Activated naive CD4-positive, alpha-beta T cell treated with anti-CD3 and anti-CD28 coated beads, Interleukin-2, amount 50 U/mL, for 16 hours (primary cell): Measurements from ENCODE around the gene GBGT1.

Source experiments
- DNase-seq: peaks from one replicate; pipeline ENCODE4 v3.0.0-alpha.2; 2020

Gene GBGT1

DNA sequence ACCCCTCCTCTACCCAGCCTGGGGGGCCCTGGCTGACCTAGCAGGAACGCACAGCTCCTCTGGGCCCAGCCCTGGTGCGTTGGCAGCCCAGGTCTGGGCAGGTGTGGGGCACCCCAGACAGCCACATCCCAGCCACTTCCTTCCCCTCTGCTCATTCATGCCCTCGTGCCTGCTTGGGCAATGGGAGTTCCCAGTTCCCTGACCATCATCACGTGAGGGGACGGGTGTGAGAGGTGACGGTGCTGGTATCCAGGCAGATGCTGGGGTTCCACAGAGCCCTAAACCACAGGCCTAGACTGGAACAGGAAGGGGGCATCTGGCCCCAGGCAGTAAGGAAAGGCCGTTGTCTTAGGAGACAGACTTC is 51.1 kb downstream of the GBGT1 start:
- no peak for DNase-seq

DNA sequence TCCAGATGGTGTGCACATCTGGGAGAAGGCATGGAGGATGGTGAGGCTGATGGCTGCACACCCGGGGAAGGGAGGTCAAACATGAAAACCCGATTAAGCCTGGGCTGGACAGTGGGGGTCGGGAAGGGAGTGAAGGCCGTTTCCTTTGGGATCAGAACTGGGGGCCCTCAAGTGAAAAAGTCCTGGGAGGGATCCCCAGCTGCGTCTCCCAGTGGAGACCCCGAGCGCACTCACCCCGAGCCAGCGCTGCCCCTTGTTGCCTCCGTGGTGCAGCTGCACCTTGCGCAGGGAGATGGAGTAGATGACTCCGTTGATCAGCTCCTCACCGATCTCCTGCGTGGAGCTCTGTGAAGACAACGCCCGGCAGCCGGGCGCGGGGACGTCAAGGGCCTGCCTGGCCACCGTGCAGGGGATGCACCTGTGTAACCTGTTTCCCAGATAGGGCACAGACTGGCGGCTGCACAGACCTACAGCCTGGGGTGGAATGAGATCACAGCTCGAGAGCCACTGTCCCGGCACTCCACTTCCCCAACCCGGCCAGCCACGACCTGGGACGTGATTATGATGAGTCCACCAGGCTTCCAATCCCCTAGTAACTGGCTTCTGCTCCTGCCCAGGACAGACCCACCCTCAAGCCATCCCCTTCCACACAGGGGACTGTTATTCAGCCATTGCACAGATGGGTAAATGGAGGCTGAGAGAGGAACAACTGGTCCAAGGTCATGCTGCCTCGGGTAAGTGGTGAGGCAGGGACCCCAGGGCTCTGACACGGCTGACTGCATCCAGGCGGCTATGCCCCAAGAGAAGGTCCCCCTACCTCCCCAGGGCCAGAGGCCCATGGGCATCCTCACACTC is 51.7 kb downstream of the GBGT1 start:
- DNase-seq, result no peak

DNA sequence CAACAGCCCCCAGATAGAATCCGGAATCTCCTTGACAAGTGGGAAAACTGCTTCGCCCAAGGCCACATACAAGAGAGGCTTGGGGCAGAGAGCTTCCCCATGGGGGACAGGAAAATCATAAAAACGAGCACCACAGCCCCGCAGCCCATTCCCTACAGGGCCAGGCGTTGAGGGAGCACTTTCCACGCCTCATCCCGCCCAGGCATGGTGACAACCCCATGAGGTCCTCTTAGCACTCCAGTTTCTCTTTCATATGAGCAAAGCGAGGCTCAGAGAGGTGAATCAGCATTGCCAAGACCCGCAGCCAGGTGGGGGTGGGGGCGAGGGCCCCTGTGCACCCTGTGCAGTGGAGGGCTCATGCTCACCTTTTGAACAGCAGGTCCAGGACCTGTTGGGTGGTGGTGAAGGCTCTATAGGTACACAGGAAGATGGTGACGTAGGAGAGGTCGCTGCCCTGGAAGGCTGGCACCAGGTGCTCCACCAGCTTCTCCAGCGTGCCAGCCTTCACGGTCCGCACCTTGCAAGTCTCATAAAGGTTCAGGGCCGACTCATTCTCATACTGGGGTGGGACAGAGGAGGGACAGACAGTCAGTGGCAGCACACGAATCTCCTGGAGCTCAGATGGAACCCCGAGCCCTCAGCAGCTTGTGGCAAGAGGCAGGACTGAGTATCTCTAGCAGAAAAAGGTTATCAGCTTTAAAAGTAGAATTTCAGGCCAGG is 53.6 kb downstream of the GBGT1 start:
- DNase-seq, result no peak

DNA sequence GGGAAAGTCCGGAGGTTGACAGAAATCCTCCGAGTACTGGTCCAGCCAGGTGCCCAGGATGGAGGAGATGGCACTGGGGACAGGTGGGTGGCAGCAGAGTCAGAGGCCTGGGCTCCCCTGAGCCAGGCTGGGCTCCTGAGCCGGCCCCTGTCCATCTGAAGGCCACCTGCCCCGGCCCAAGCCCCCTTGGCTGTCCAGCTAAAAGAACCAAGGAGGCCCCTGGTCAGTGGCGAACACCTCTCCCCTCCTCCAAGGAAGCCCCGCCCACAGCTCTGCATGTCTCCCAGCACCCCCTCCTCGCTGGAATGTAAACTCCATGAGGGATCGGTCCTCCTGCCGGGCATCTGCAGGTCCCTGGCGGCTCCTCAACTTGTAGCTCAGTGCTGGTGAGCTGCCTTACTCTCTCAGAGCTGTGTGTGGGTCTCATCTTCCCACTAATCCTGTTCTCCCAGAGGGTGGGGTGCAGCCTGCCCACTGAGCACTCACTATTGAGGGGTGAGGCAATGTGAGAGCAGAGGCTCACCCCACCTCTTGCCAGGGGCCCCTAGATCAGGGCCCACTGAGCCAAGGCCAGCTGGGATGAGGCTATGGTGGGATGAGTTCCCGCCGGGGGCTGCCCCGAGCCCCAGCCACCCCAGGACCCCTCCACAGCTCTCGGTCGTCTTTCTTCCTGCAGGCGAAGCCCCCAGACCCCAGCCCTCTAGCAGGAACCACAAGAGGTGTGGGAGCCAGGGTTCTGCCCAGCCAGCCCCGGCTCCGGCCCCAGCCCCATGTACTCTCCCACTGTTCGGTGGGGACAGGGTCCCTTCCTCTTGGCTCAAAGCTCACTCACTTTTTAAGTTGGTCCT is 54.7 kb downstream of the GBGT1 start:
- DNase-seq, result no peak

DNA sequence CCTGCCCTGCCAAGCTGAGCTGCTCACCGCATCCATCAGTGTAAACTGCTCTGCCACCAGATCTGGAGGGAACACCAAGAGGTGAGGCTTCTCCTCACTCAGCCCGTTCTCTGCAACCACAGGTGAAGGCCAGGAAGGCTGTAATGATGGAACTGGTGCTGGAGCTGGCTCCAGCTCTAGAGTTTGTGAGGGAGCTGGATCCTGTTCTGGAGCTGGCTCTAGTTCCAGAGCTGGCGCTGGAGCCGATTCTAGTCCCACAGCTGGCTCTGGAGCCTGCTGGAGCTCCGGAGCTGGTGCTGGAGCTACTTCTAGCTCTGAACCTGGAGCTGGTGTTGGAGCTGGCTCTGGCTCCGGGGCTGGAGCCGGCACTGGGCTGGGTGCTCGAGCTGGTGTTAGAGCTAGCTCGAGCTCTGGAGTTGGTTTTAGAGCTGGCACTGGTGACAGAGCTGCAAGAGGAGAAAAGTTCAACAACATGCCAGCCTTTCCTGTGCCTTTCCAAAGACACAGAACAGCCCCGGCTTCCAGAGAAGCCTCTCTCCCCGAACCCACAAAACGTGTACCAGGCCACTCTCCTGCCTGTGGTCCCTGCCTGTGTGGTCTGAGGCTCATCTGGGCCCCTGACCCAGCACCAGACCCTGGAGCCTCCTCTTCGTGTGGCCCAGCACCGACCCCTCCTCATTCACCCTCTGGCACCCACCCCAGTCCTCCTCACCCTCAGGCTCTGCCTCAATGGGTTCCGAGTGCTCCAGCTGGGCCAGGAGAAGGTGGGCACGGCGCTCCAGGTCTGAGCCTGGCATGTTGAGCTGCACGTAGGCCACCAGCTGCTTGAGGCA is 55.5 kb downstream of the GBGT1 start:
- no peak for DNase-seq

DNA sequence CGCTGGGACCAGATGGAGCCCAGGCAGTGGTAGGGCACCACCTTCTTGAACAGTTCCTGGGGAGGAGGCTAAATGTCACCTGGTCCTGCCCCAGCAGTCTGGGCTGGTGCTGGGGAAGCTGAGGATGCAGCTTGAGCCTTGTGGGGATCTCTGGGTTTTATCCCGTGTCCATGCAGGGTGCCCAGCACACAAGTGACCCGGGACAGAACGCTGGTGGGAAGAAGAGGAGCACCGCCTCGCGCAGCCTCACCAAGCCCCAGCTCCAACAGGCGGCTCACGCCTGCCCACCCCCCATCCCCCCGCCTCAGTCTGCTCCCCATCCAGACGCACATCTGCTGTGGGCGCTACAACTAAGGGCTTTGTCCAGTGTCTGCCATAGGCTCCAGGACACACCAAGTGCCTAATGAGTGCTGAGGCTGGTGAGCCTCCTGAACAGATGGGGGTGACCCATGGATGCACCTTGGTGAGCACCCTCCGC is 56.4 kb downstream of the GBGT1 start:
- no peak for DNase-seq

DNA sequence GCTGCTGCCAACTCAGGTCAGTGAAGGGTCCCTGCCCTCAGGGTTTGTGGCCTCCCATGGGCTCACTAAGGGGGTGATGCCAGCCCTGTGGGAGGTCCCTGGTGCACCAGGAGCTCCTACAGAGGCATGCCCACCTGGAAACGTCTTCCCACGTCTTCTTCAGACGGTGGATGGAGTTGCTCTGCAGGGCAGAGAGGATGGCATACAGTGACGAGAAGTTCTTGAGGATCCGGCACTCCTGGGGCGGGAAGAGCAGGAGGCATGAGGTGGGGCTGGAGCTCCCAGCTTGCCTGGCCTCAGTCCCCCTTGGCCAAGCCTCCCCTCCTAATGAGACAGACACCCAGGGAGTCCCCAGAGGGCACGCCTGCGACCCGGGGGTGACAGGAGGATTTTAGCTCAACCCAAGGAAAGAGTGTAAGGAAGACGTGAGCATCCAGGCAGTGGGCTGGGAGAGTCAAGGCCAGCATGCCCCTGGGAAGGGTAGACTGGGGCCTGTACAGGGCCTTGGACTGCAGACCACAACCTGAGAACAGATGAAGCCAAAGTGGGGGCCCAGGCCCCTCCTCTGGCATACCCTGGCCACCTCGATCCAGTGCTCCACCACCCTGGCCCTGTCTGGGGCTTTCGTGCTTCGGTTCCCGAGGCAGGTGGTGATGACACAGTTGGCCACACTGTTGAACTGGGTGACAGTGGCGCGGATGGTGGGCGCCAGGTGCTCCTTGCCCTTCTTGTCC is 57.0 kb downstream of the GBGT1 start:
- no peak for DNase-seq

DNA sequence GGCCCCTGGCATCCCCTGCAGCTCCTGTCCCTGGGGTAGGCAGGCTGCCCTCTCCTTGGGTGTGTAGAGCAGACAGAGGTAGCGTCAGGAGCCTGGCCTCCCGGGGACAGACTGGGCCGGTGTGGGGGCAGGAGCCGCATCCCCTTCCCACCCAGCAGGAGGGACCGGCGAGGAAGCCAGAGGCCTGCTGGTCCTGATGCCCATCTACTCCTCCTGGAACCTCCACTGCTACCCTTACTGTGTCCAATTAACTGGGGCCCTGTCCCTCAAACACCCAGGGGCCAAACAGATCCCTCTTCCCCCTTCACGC is 58.3 kb downstream of the GBGT1 start:
- no peak for DNase-seq

DNA sequence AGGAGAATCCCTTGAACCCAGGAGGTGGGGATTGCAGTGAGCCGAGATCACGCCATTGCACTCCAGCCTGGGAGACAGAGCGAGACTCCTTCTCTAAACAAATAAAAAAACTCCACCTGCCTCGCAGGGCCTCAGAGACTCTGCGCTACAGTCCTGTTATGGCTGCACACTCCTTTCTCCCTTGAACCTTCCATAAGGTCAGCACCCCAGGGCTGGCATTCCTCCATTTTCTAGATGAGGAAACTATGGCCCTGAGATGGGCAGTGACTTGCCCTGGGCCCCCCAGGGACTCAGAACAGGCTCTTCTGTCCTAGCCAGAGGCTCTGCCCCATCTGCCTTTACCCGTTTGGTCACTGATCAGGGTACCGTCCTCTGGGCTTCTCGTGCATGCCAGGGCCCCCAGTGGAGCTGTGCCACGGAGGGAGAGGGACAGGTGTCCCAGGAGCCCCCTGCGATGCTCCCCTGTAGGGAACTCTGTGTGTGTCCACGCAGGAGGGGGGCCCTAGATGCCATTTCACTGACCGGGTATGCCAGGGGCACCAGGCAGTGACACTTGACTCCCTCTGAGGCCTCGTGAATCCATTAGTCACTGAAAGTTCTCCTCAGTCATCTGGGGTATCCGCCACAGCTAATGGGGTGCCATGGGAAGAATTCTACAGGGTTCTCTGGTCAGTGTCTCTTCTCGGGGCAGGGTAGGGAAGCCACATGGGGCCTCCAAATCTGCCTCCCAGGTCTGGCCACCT is 58.8 kb downstream of the GBGT1 start:
- no peak for DNase-seq

DNA sequence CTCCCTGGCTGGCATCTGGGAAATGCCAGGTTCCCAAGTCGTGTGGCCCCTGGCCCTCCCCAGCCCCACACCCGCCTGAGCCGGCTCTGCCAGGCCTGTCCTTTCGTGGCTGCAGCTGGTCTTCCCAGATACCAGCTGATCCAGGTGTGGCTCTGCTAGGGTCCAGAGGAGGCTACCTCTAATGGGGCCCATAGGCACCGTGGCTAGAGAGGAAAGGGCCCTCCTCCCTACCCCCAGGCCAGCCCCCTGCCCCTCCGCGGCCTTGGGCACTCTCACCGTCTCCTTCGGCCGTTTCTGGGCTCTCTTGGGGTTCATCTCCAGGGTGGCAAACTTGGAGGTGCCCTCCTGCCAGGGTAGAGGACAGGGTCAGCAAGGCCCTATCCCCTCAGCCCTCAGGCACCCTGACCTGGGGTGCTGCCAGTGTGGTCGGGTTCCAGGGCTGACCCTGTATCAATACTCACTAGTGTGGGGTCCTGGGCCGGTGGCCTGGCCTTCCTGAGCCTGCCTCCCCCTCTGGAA is 59.7 kb downstream of the GBGT1 start:
- DNase-seq, result no peak

DNA sequence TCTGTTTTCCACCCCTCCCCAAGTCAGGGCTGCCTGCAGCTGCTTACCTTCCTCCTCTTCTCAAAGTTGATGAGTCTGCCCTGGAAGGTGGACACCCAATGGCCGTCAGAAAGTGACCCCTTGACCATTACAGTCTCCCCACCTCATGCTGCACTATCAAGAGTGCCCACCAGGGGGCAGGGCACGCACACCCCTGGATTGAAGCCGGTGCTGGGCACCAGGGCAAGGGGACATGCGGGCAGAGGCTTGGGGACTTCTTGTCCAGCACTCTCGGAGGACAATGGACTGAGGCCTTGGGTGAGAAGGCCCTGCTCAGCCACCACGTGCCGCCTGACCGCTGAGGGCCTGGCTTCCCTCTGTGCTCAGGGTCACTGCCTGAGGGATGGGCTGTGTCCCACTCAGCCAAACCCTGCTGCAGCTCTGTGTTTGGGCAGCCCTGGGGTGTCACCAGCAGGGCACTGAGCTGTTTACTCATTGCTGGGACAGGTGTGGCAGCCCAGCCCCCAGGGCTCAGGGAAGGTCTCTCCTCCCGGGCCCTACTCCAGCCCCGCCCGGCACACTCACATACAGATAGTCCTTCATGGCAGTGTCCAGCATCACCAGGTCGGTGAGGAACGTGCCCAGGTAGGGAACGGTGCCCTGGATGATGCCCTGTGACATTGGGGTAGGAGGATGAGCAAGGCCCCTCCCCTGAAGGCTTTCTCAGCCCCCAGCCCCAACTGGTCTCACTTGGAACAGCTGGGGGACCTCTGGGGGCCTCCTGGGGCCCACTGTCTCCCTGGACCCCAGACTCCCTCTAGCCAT is 60.3 kb downstream of the GBGT1 start:
- peak; percentile 42 for DNase-seq
